Endodermal cell (in vitro differentiated cells): ENCODE data around the gene SLAMF6. TPM values are rescaled to one million over a fixed set of nuclear protein-coding genes. Genes with fewer than 3 reads are reported as not detected.

Source experiments
- DNase-seq: peaks from one replicate; pipeline ENCODE4 v3.0.0-alpha.2; 2017
- H3K27ac ChIP-seq: 2 replicates; pipeline ENCODE4 v1.5.1; 2013; ENCODE audit warnings: mild to moderate bottlenecking, low read depth, low read length, moderate library complexity
- H3K27me3 ChIP-seq: 2 replicates; pipeline ENCODE4 v1.6.1; 2013; ENCODE audit warnings: mild to moderate bottlenecking, low read length, moderate library complexity; ENCODE audit not compliant: insufficient read depth, control insufficient read depth, poor library complexity, severe bottlenecking
- H3K36me3 ChIP-seq: 2 replicates; pipeline ENCODE4 v1.7.0; 2013; ENCODE audit warnings: mild to moderate bottlenecking, low read length, moderate library complexity; ENCODE audit not compliant: control insufficient read depth, insufficient read depth
- H3K4me1 ChIP-seq: one replicate; pipeline ENCODE4 v1.7.0; 2013; ENCODE audit warnings: low read length; ENCODE audit not compliant: control insufficient read depth, insufficient read depth
- H3K4me3 ChIP-seq: 2 replicates; pipeline ENCODE4 v1.5.1; 2013; ENCODE audit warnings: mild to moderate bottlenecking, low read length, moderate library complexity
- H3K9ac ChIP-seq: 2 replicates; pipeline ENCODE4 v1.6.1; 2013; ENCODE audit warnings: mild to moderate bottlenecking, low read length, moderate library complexity; ENCODE audit not compliant: poor library complexity, severe bottlenecking; ENCODE audit errors: extremely low read depth
- H3K9me3 ChIP-seq: 2 replicates; pipeline ENCODE4 v1.6.1; 2013; ENCODE audit warnings: mild to moderate bottlenecking, low read length, moderate library complexity; ENCODE audit not compliant: control insufficient read depth
- H3K27ac Mint-ChIP-seq: 2 replicates; pipeline ENCODE4 v1.8.0; 2020; ENCODE audit warnings: mixed read lengths
- H3K27me3 Mint-ChIP-seq: 2 replicates; pipeline ENCODE4 v1.8.0; 2021; ENCODE audit warnings: mild to moderate bottlenecking, mixed read lengths; ENCODE audit not compliant: insufficient read depth
- H3K36me3 Mint-ChIP-seq: 2 replicates; pipeline ENCODE4 v1.8.0; 2020; ENCODE audit warnings: low read depth, mixed read lengths
- H3K4me1 Mint-ChIP-seq: 2 replicates; pipeline ENCODE4 v1.8.0; 2020; ENCODE audit warnings: mixed read lengths
- H3K4me3 Mint-ChIP-seq: 2 replicates; pipeline ENCODE4 v1.8.0; 2020; ENCODE audit warnings: mild to moderate bottlenecking, moderate library complexity, mixed read lengths
- H3K9me3 Mint-ChIP-seq: 2 replicates; pipeline ENCODE4 v1.8.0; 2020; ENCODE audit warnings: mild to moderate bottlenecking, mixed read lengths
- CTCF ChIP-seq: fragments of 200-600 bp; sonication (generic); conservative IDR thresholded peaks from 2 replicates; pipeline ENCODE4 v1.5.0; 2021; ENCODE audit warnings: antibody characterized with exemption, mild to moderate bottlenecking
- WGBS, 2 experiments: methylation state at CpG; one replicate each; pipeline versions ENCODE4 v1.1.5 to v1.1.7; 2013; ENCODE audit warnings: missing lambda C conversion rate in 2 of 2, mixed read lengths in 1 of 2; ENCODE audit not compliant: insufficient coverage in 1 of 2, insufficient read length in 1 of 2; 5-methylcytosine and 5-hydroxymethylcytosine counted together
- total RNA-seq, 2 donors: library from RNA; stranded (reverse); fragmentation: NEBNext Ultra II Directional in 1 of 2; extraction: Animal tissue kit (Norgen Biotek cat#: 25700) in 1 of 2; gene quantifications; 2 replicates in 1 of 2; 3 replicates in 1 of 2; pipeline ENCODE4 v1.2.1, GENCODE V29; 2021

SLAMF6 gene
- total RNA-seq, 2 donors from 2014 or later, result not detected

DNA sequence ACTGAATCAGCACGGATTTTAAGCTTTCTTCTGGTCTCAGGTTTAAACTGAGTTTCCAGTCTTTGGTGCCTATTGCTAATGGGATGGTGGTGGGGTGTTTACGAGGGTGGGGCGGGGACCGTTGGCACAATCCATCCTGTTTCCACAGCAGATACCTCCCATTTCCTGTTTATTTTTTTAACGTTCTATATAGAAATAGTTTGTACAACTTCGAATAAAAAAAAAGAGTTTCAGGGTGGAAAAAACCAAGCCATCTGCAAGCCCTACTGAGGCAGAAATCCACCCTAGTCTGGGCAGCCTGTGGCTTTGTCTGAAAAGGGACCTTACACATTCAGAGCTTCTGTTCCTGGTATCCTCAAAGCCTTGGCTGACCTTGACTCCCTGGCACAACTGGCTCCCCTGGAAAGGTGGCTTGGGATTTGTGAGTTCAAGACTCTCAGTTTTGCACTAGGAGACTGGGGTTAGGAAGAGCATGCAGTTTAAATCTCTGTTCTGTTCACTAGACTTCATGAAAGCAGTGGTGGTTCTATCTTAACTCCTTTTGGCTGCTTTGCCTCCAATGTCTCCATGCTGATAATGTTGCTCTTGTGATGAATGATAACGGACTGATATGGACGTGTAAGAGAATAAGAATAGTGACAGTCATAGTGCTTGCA is 76.0 kb downstream of the SLAMF6 start:
- no peaks in the 10 kb centered on the region for H3K9me3 ChIP-seq
- peaks cover 2% of the 10 kb centered on the region for H3K9me3 Mint-ChIP-seq
- TF ChIP-seq CTCF, result no peak
- WGBS, 2 experiments, result 80 to 96% methylated on average over 1 to 6 of the region's 8 CpGs
- H3K4me3 Mint-ChIP-seq, result no peak overlapping the region
- H3K27me3 ChIP-seq, result no peaks in the 10 kb centered on the region
- H3K9ac ChIP-seq, result no peak overlapping the region
- H3K4me1 ChIP-seq, result no peaks in the 10 kb centered on the region
- H3K36me3 Mint-ChIP-seq, result no peaks in the 10 kb centered on the region
- no peak for DNase-seq
- no peaks in the 10 kb centered on the region for H3K27me3 Mint-ChIP-seq
- H3K36me3 ChIP-seq, result no peaks in the 10 kb centered on the region
- H3K27ac Mint-ChIP-seq, result no peak overlapping the region
- no peak overlapping the region for H3K4me3 ChIP-seq
- peaks cover 9% of the 10 kb centered on the region for H3K4me1 Mint-ChIP-seq
- H3K27ac ChIP-seq, result no peak overlapping the region

- Histone ChIP-seq H3K27me3 (no peaks in the 10 kb centered on the region), H3K9me3 (peaks cover 3% of the 10 kb centered on the region), H3K27ac (no peak overlapping the region), H3K36me3 (no peaks in the 10 kb centered on the region), H3K4me3 (no peak overlapping the region), H3K9ac (no peak overlapping the region), H3K4me1 (no peaks in the 10 kb centered on the region)
- no peak overlapping the region for H3K27ac Mint-ChIP-seq
- no peaks in the 10 kb centered on the region for H3K27me3 Mint-ChIP-seq
- no peak overlapping the region for H3K4me3 Mint-ChIP-seq
- peaks cover 2% of the 10 kb centered on the region for H3K9me3 Mint-ChIP-seq
- WGBS, 2 experiments, result no CpG with 5 or more reads among the region's 2 CpGs
- no peak for DNase-seq
- no peaks in the 10 kb centered on the region for H3K36me3 Mint-ChIP-seq
- H3K4me1 Mint-ChIP-seq, result no peaks in the 10 kb centered on the region
- no peak for TF ChIP-seq CTCF
These were observed 83.3 kb downstream of the SLAMF6 start for GRCh38 chr1:160439718-160440117.

DNA sequence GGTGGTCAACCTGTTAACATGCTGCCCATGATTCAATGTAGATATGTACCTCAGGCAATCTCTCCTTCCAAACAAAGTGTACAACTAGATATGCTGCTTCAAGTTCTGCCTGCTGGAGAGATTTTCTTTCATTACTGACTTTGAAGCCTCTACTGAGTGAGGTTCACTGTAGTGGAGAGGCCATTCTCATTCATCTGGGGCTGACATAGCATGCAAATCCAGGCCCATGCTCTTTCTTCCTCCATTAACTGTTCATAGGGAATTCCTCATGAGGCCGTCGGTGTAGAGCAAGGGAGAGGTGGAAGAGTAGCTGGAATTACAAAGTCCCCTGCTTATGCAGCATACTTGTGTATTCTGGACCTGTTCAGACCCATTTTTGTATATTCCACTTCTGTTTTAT is 84.1 kb downstream of the SLAMF6 start:
- no peak overlapping the region for H3K4me3 ChIP-seq
- 88% methylated on average over 2 of the region's 2 CpGs; no CpG with 5 or more reads in 1 of the 2 experiments for WGBS, 2 experiments
- no peak overlapping the region for H3K27ac ChIP-seq
- H3K36me3 ChIP-seq, result no peaks in the 10 kb centered on the region
- H3K9ac ChIP-seq, result no peak overlapping the region
- H3K36me3 Mint-ChIP-seq, result no peaks in the 10 kb centered on the region
- no peak overlapping the region for H3K4me3 Mint-ChIP-seq
- H3K4me1 ChIP-seq, result no peaks in the 10 kb centered on the region
- no peak overlapping the region for H3K27ac Mint-ChIP-seq
- H3K4me1 Mint-ChIP-seq, result no peaks in the 10 kb centered on the region
- H3K9me3 Mint-ChIP-seq, result peaks cover 2% of the 10 kb centered on the region
- no peaks in the 10 kb centered on the region for H3K27me3 Mint-ChIP-seq
- no peak for DNase-seq
- H3K9me3 ChIP-seq, result peaks cover 9% of the 10 kb centered on the region
- TF ChIP-seq CTCF, result no peak
- no peaks in the 10 kb centered on the region for H3K27me3 ChIP-seq
